SH-SY5Y (cell line): ENCODE results near the gene MTA1.

ENCODE experiments used
- GATA2 ChIP-seq: IDR thresholded peaks from 2 replicates; pipeline ENCODE4 v1.6.1; 2011; ENCODE audit warnings: mild to moderate bottlenecking, low read depth, low read length
- GATA3 ChIP-seq: IDR thresholded peaks from 2 replicates; pipeline ENCODE4 v1.6.1; 2011; ENCODE audit warnings: low read depth, mild to moderate bottlenecking, low read length, moderate library complexity

Gene MTA1

GRCh38 chr14:105383083-105383730 is 36.4 kb upstream of the MTA1 start:
- no peak for TF ChIP-seq GATA2
- TF ChIP-seq GATA3: no peak

DNA sequence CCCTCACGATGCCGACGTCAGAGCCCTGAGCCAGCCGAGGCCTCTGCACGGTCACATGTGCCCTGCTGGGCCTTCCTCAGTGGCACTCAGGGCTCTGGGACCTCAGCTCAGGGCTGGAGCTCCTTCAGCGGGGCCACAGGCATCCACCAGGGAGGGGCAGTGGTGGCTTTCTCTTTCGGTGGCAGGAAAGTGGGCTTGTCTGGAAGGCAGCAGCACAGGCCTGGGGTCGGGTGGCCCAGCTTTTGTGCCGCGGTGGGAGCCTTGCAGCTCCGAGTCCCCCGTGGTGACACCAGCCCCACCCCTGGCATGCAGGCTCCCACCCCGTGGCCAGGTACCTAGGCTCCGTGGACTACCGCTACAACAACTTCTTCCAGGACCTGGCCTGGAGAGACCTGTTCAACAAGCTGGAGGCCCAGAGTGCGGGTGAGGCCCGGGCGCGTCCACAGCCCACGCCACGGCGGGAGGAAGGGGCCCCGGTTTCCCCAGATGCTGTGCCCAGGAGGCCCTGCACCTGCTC is 35.5 kb upstream of the MTA1 start:
- no peak for TF ChIP-seq GATA2
- no peak for TF ChIP-seq GATA3

DNA sequence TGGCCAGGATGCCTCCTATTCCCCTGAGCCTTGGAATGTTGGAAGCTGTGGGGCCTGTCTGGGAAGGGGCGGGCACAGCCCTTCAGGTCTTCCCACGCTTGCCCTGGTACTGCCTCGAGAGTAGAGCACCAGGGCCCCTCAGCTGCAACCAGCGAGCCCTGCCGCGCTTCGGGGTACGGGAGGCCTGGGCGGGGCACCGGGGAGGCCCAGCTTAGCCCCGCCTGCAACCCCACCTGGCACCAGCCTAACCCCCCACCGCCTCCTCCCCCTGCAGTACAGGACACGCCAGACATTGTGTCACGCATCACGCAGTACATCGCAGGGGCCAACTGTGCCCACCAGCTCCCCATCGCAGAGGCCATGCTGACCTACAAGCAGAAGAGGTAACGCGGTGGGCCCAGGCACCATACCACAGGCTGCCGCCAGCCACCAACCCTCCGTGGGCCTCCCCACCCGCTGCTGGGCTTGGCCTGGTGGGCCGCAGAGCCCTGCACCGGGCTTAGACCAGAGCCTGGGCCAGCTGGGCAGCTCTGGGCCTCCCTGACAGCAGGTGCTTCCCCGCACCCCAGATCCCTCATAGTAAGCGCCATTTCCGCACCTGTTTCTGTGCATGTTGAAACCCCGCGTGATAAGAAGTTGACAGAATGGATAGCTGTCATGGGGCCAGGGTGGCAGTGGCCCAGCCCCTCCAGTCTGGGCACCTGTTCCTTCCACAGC is 34.9 kb upstream of the MTA1 start:
- TF ChIP-seq GATA3 (no peak), GATA2 (no peak)

DNA sequence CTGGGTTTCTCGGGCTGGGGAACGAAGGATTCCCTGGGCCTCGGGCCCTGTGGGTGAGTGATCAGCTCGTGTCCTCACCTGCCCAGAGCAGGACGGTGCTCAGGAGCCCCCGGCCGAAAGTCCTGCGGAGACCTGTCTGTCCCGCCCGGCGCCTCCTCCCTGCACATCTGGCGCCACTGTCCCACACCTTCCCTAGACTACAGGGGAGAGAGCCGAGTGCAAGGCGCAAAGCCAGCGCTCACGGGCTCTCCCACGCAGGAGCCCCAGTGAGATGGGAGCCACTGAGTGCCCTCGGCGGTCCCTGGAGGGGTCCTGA is 34.3 kb upstream of the MTA1 start:
- TF ChIP-seq GATA2 (no peak), GATA3 (no peak)

DNA sequence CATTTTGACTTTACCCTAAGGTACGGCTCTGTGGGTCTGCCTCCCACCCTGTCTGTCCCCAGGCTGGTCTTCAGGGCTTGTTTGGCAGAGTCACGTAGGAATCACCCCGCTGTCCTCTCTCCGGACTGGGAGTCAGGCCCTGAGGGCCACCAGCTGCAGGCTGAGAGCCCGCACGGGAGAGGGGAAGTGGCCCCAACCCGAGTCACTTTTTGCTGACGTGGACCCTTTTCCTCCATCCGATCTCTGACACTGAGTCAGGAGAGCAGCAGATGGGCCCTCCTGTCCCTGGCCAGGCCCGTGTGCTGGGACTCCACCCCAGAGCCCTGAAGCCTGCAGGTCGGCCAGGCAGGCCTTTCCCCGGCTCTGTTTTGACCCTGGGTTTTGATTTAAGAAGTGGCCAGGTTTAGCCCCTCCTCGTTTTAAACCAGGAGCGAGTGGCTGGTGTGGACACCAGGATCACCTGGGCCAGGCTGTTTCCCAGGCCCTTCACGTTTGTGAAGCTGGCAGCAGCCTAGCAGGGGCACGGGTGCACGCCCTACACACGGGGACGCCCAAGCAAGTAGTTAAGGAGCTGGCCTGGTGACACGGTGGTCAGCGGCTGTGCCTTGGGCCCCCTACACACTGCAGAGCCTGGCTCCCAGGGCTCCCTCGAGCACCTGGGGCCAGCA is 33.8 kb upstream of the MTA1 start:
- no peak for TF ChIP-seq GATA2
- TF ChIP-seq GATA3: no peak

- TF ChIP-seq GATA2: no peak
- no peak for TF ChIP-seq GATA3
Measured at GRCh38 chr14:105386581-105387529, 32.8 kb upstream of the MTA1 start.

DNA sequence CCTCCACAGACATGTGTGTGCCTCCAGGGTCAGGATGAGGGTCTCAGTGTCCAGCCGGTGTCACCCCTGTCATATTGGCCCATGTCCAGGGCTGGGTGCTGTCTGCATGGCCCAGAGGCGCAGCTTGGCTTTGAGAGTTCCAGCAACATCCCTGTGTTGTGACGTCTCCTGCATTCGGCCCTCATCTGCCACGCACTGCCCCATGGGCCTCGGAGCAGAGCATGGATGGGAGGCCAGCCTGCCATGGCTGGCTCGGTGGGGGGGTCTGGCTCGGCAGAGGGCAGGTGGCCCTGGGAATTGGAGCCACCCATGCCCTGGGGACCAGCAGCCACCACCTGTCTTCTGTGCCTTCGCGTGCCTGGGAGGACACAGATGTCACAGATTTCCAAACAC is 32.1 kb upstream of the MTA1 start:
- TF ChIP-seq GATA3 (no peak), GATA2 (no peak)

GRCh38 chr14:105388110-105388951 is 31.3 kb upstream of the MTA1 start:
- TF ChIP-seq GATA3: no peak
- TF ChIP-seq GATA2: no peak

DNA sequence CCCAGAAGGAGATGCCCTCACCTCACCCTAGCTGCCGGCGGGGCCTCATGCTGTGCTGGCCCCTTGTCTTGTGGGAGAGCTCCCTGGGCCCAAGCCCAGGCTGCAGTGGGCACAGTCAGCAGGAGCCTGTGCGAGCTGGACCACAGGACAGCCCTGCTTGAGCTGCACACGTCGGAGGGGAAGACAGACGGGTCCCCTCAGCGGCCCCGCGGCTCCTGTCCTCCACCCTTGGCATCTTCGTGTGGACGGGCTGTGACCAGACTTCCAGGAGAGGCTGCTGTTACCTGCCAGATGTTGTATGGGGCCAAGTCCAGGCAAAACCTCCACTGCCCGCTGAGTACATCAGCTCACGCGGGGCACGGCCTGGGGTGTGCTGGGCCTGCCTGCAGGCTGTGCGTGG is 30.7 kb upstream of the MTA1 start:
- TF ChIP-seq GATA2 (no peak), GATA3 (no peak)

- TF ChIP-seq GATA3 (no peak), GATA2 (no peak)
Measured at GRCh38 chr14:105389534-105389933, 30.1 kb upstream of the MTA1 start.

GRCh38 chr14:105389976-105390848 is 29.4 kb upstream of the MTA1 start:
- TF ChIP-seq GATA3: no peak

DNA sequence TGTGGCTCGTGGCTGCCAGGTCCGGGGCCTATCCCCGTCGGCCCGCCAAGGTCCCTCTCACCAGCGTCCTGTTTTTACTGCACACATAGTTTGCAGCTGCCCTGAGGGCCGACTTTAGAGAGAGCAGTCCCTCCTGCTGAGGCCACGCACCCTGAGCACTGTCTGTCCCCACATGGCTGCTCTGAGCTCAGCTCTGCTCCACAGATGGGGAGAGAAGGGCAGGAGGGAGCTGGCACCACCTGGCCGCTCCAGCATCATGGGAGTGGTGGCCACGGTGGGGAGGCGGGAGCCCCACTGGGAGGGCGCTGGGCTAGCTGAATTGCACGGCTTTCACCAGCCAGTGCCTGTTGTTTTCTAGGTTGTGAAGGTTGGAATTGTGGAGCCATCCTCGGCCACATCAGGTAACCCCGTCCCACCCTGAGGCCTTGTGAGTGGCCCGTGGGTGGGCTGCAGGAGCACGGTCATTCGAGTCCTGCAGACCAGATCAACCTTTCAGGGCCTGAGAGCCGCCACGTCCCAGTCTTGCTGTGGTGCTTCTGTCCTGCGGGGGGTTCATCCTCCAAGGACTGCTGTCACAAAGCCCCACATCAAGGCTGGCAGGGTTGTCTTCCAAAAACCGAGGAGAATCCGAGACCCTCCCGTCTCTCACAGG is 28.7 kb upstream of the MTA1 start:
- TF ChIP-seq GATA3 (no peak), GATA2 (no peak)

DNA sequence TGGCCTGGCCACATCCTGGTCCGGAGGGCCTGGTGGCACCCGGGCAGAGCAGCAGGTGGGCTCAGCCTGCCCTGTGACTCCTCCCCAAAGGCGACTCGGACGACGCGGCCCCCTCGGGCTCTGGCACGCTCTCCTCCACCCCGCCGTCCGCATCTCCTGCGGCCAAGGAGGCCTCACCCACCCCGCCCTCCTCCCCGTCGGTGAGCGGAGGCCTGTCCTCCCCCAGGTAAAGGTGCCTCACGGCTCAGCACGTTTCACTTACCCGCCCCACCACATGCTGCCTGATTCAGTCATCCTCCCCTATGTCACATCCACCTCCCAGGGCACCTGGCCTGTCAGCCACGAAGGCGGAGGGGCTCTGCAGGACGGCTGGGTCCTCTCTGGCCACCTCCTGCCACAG is 28.1 kb upstream of the MTA1 start:
- TF ChIP-seq GATA2 (no peak), GATA3 (no peak)
